Lung (tissue), 5 donors: ENCODE data around the gene PMF1. TPM values are rescaled to one million over a fixed set of nuclear protein-coding genes. Genes with fewer than 3 reads are reported as not detected.

Source experiments
- polyA plus RNA-seq, 2 donors: library from polyadenylated mRNA; stranded (reverse); fragments of 200-250 nt; gene quantifications; one replicate each; pipeline ENCODE4 v1.2.1, GENCODE V29; 2013
- small RNA-seq: library from RNA; depleted of rRNA; stranded (forward); fragments of <200 nt; gene quantifications from one replicate; pipeline ENCODE3, GENCODE V24; 2014; ENCODE audit warnings: low replicate concordance
- total RNA-seq, 2 donors: library from RNA; depleted of rRNA in 1 of 2; stranded (reverse); fragments of >200 nt in 1 of 2; gene quantifications; one replicate each; pipeline ENCODE4 v1.2.1, GENCODE V29; 2014 to 2021
- donor health status: Bipolar disorder and iron deficiency.
- donor health status: healthy.
- donor health status: DM: yes; HTN: yes; CAD: no.

Gene PMF1
- total and polyA plus RNA-seq, 4 donors = 60.0 to 144 (median 64.7) TPM

Small RNAs within 50 kb of the gene (small RNA-seq; reads per million reads assigned to genes)
- not detected for gene RF00568

Other genes with a start within 250 kb of the PMF1 start
- 100 to 1,000 TPM; 148 to 289 TPM for gene ARHGEF2, start 234.5 kb upstream of the PMF1 start, total RNA-seq
- gene ARHGEF2, start 234.5 kb upstream of the PMF1 start, polyA plus RNA-seq = 10 to 100 TPM; 72.0 to 91.4 TPM
- gene SSR2, start 192.1 kb upstream of the PMF1 start, total RNA-seq = 100 to 1,000 TPM; 281 to 289 TPM
- 100 to 1,000 TPM; 294 to 467 TPM for gene SSR2, start 192.1 kb upstream of the PMF1 start, polyA plus RNA-seq
- gene UBQLN4, start 159.2 kb upstream of the PMF1 start, total RNA-seq = 10 to 100 TPM; 25.0 to 27.2 TPM
- gene UBQLN4, start 159.2 kb upstream of the PMF1 start, polyA plus RNA-seq = 10 to 100 TPM; 16.2 to 20.8 TPM
- 10 to 100 TPM; 71.2 to 71.5 TPM for gene LAMTOR2, start 158.2 kb upstream of the PMF1 start, total RNA-seq
- 100 to 1,000 TPM; 135 to 143 TPM for gene LAMTOR2, start 158.2 kb upstream of the PMF1 start, polyA plus RNA-seq
- gene RAB25, start 151.8 kb upstream of the PMF1 start, total RNA-seq = 10 to 100 TPM; 62.7 to 75.2 TPM
- 100 to 1,000 TPM in 1 of 2 donors, 10 to 100 TPM in 1; 99.2 to 156 TPM for gene RAB25, start 151.8 kb upstream of the PMF1 start, polyA plus RNA-seq
- 1 to 10 TPM; 1.1 to 8.1 TPM for gene MEX3A, start 130.5 kb upstream of the PMF1 start, total RNA-seq
- gene MEX3A, start 130.5 kb upstream of the PMF1 start, polyA plus RNA-seq = under 1 TPM; 0.26 to 1.00 TPM
- 100 to 1,000 TPM; 182 to 547 TPM for gene LMNA, start 98.3 kb upstream of the PMF1 start, total RNA-seq
- gene LMNA, start 98.3 kb upstream of the PMF1 start, polyA plus RNA-seq = 100 to 1,000 TPM; 163 to 205 TPM
- 10 to 100 TPM; 22.7 to 46.9 TPM for gene SEMA4A, start 59.4 kb upstream of the PMF1 start, total RNA-seq
- 10 to 100 TPM; 26.9 to 54.9 TPM for gene SEMA4A, start 59.4 kb upstream of the PMF1 start, polyA plus RNA-seq
- 10 to 100 TPM; 10.9 to 28.4 TPM for gene SLC25A44, start 18.9 kb upstream of the PMF1 start, total RNA-seq
- gene SLC25A44, start 18.9 kb upstream of the PMF1 start, polyA plus RNA-seq = 10 to 100 TPM in 1 of 2 donors, 1 to 10 TPM in 1; 8.0 to 22.0 TPM
- gene BGLAP, start 29.2 kb downstream of the PMF1 start, total RNA-seq = 1 to 10 TPM; 1.3 to 1.7 TPM
- gene BGLAP, start 29.2 kb downstream of the PMF1 start, polyA plus RNA-seq = 1 to 10 TPM in 1 of 2 donors, under 1 TPM in 1; 0.46 to 1.7 TPM
- 1 to 10 TPM; 1.3 to 3.0 TPM for gene PAQR6, start 35.0 kb downstream of the PMF1 start, total RNA-seq
- gene PAQR6, start 35.0 kb downstream of the PMF1 start, polyA plus RNA-seq = 1 to 10 TPM; 1.7 to 2.6 TPM
- gene SMG5, start 69.8 kb downstream of the PMF1 start, total RNA-seq = 10 to 100 TPM; 37.3 to 68.4 TPM
- 10 to 100 TPM; 40.0 to 42.8 TPM for gene SMG5, start 69.8 kb downstream of the PMF1 start, polyA plus RNA-seq
- gene TMEM79, start 71.3 kb downstream of the PMF1 start, total RNA-seq = 1 to 10 TPM; 4.5 to 4.7 TPM
- gene TMEM79, start 71.3 kb downstream of the PMF1 start, polyA plus RNA-seq = 1 to 10 TPM; 2.5 to 4.6 TPM
- 10 to 100 TPM; 30.1 to 71.0 TPM for gene GLMP, start 82.7 kb downstream of the PMF1 start, total RNA-seq
- gene GLMP, start 82.7 kb downstream of the PMF1 start, polyA plus RNA-seq = 10 to 100 TPM; 48.2 to 75.8 TPM
- gene VHLL, start 86.3 kb downstream of the PMF1 start, total RNA-seq = not detected
- gene VHLL, start 86.3 kb downstream of the PMF1 start, polyA plus RNA-seq = not detected
- gene CCT3, start 125.3 kb downstream of the PMF1 start, total RNA-seq = 100 to 1,000 TPM; 128 to 149 TPM
- 100 to 1,000 TPM in 1 of 2 donors, 10 to 100 TPM in 1; 71.6 to 165 TPM for gene CCT3, start 125.3 kb downstream of the PMF1 start, polyA plus RNA-seq
- gene TSACC, start 125.5 kb downstream of the PMF1 start, total RNA-seq = not detected
- under 1 TPM; 0.29 to 0.45 TPM for gene TSACC, start 125.5 kb downstream of the PMF1 start, polyA plus RNA-seq
- under 1 TPM; 0.18 to 0.74 TPM for gene RHBG, start 156.2 kb downstream of the PMF1 start, total RNA-seq
- gene RHBG, start 156.2 kb downstream of the PMF1 start, polyA plus RNA-seq = not detected